HEK293T (cell line): ENCODE data around the gene TCP11L1.

Source experiments
- CTCF ChIA-PET: fragments of 350-600 bp; formaldehyde crosslinking; extraction: SDS; loops from one replicate; lab custom pipeline; 2021; ENCODE audit warnings: antibody characterized with exemption, inconsistent platforms; lab: Yijun Ruan, JAX
- POLR2A ChIA-PET: fragments of 350-600 bp; formaldehyde crosslinking; extraction: SDS; loops from one replicate; lab custom pipeline; 2020; ENCODE audit warnings: antibody characterized with exemption, inconsistent platforms; lab: Yijun Ruan, JAX
- DNase-seq: peaks from one replicate; pipeline ENCODE4 v3.0.0; 2012; ENCODE audit warnings: mixed read lengths; ENCODE audit errors: extremely low spot score
- ARNT ChIP-seq: fragments of 450-650 bp; IDR thresholded peaks from 2 replicates; pipeline ENCODE4 v1.6.1; 2017; ENCODE audit warnings: mild to moderate bottlenecking
- BHLHE40 ChIP-seq: fragments of 450-650 bp; IDR thresholded peaks from 2 replicates; pipeline ENCODE4 v1.6.1; 2016; ENCODE audit warnings: mild to moderate bottlenecking, moderate library complexity, borderline replicate concordance
- CTBP1 ChIP-seq: fragments of 450-650 bp; IDR thresholded peaks from 2 replicates; pipeline ENCODE4 v1.6.1; 2016; ENCODE audit warnings: borderline replicate concordance
- ELF4 ChIP-seq: fragments of 450-650 bp; IDR thresholded peaks from 2 replicates; pipeline ENCODE4 v1.6.1; 2017; ENCODE audit warnings: antibody characterized with exemption
- FOXA1 ChIP-seq: fragments of 450-650 bp; IDR thresholded peaks from 2 replicates; pipeline ENCODE4 v1.6.1; 2016; ENCODE audit warnings: mild to moderate bottlenecking
- FOXK2 ChIP-seq: fragments of 450-650 bp; IDR thresholded peaks from 2 replicates; pipeline ENCODE4 v1.6.1; 2016; ENCODE audit warnings: mild to moderate bottlenecking
- FOXM1 ChIP-seq: fragments of 450-650 bp; IDR thresholded peaks from 2 replicates; pipeline ENCODE4 v1.6.1; 2017; ENCODE audit warnings: mild to moderate bottlenecking, borderline replicate concordance
- HDGF ChIP-seq: fragments of 450-650 bp; IDR thresholded peaks from 2 replicates; pipeline ENCODE4 v1.6.1; 2017; ENCODE audit warnings: antibody characterized with exemption, borderline replicate concordance
- L3MBTL2 ChIP-seq: fragments of 450-650 bp; conservative IDR thresholded peaks from 2 replicates; pipeline ENCODE4 v1.6.1; 2016; ENCODE audit warnings: mild to moderate bottlenecking
- LEF1 ChIP-seq: fragments of 450-650 bp; IDR thresholded peaks from 2 replicates; pipeline ENCODE4 v1.6.1; 2017; ENCODE audit warnings: mild to moderate bottlenecking, borderline replicate concordance
- NFRKB ChIP-seq: fragments of 450-650 bp; IDR thresholded peaks from 2 replicates; pipeline ENCODE4 v1.6.1; 2016; ENCODE audit warnings: mild to moderate bottlenecking, moderate library complexity
- SP1 ChIP-seq: fragments of 450-650 bp; IDR thresholded peaks from 2 replicates; pipeline ENCODE4 v1.6.1; 2017
- SUZ12 ChIP-seq: fragments of 450-650 bp; IDR thresholded peaks from 2 replicates; pipeline ENCODE4 v1.6.1; 2016; ENCODE audit warnings: mild to moderate bottlenecking
- TARDBP ChIP-seq: fragments of 450-650 bp; IDR thresholded peaks from 2 replicates; pipeline ENCODE4 v1.6.1; 2016
- ZNF384 ChIP-seq: fragments of 450-650 bp; IDR thresholded peaks from 2 replicates; pipeline ENCODE4 v1.6.1; 2016
- TF ChIP-seq, protein P1 (sequence below): fragments of 450-650 bp; IDR thresholded peaks from 2 replicates; pipeline ENCODE4 v1.6.1; 2016

The TCP11L1 gene

DNA sequence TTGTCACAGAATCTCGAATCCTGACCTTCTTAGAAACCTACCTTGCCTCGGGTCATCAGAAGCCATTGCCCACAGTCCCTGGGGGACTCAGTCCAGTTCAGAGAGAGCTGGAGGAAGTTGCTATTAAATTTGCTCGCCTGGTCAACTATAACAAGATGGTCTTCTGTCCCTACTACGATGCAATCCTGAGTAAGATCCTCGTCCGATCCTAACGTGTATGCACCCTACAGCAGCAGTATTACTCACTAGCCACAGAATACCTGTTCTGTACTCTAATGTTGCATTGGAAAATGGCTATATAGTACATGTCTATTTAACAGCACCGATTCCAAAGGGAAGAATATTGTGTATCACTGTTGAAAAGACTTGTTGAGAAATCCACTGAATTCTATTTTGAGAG lies 33.1 kb downstream of the TCP11L1 start:
- no peak for DNase-seq
- TF ChIP-seq HDGF (no peak), FOXA1 (no peak), ARNT (no peak), TARDBP (no peak), CTBP1 (no peak), SP1 (no peak), BHLHE40 (no peak), L3MBTL2 (no peak), SUZ12 (no peak), ZNF384 (no peak), LEF1 (no peak)
- ChIA-PET POLR2A (no interaction called here), CTCF (interaction anchor here (0.5 to 1.1 kb wide), 2 partner anchors 11 to 104 kb away, joined by 3 to 4 read pairs; no protein-coding TSS in a partner anchor)

DNA sequence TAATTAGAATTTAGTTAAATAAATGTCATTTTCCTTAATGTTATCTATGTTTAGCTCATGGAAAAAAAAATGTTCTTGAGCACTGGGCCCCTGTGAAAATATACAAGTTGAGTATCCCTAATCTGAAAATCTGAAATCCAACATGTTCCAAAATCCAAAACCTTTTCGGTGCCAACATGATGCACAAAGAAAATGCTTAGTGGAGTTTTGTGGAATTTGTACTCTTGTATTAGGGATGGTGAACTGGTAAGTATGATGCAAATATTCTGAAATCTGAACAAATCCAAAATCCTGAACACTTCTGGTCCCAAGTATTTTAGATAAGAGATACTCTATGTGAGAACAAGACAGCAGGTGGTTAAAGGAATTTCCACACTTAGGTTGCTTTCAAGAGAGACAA lies 44.5 kb downstream of the TCP11L1 start:
- no peak for DNase-seq
- ChIA-PET POLR2A (no interaction called here), CTCF (interaction anchor here (0.6 kb wide), 1 partner anchor 11 kb away, joined by 4 read pairs; no protein-coding TSS in a partner anchor)
- no peak for TF ChIP-seq ELF4
- TF ChIP-seq L3MBTL2, result no peak
- TF ChIP-seq, protein P1, sequence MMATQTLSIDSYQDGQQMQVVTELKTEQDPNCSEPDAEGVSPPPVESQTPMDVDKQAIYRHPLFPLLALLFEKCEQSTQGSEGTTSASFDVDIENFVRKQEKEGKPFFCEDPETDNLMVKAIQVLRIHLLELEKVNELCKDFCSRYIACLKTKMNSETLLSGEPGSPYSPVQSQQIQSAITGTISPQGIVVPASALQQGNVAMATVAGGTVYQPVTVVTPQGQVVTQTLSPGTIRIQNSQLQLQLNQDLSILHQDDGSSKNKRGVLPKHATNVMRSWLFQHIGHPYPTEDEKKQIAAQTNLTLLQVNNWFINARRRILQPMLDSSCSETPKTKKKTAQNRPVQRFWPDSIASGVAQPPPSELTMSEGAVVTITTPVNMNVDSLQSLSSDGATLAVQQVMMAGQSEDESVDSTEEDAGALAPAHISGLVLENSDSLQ, result no peak
- TF ChIP-seq LEF1, result no peak
- TF ChIP-seq BHLHE40, result no peak
- no peak for TF ChIP-seq ZNF384
- no peak for TF ChIP-seq SUZ12
- TF ChIP-seq ARNT, result no peak
- no peak for TF ChIP-seq TARDBP
- no peak for TF ChIP-seq FOXK2
- TF ChIP-seq FOXM1, result no peak
- no peak for TF ChIP-seq FOXA1
- TF ChIP-seq HDGF, result no peak
- no peak for TF ChIP-seq CTBP1
- no peak for TF ChIP-seq SP1

DNA sequence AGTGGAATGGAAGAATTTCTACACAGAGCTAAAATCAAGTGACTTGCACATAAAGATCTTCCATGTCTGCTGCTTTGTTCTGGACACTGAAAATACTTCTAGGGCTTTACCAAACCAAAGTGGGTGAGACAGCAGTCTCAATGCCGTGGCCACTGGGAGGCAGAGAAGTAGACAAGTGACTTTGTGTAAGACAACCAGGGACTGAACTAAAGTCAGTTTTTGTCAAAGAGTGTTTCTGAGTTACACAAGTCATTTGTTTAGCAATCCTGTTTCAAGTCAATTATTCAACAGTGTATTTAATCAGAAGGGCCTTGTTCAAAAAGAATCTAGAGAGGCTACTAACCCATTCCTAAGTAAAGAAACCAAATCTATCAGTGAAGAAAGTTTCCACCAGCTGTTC lies 46.6 kb downstream of the TCP11L1 start:
- POLR2A ChIA-PET, result no interaction called here
- DNase-seq, result no peak
- CTCF ChIA-PET, result no interaction called here
- TF ChIP-seq SUZ12 (no peak), FOXA1 (no peak), HDGF (no peak), L3MBTL2 (no peak), FOXK2 (no peak), ZNF384 (no peak), BHLHE40 (no peak), FOXM1 (no peak), LEF1 (no peak), ELF4 (no peak)
- TF ChIP-seq, protein P1, result no peak

DNA sequence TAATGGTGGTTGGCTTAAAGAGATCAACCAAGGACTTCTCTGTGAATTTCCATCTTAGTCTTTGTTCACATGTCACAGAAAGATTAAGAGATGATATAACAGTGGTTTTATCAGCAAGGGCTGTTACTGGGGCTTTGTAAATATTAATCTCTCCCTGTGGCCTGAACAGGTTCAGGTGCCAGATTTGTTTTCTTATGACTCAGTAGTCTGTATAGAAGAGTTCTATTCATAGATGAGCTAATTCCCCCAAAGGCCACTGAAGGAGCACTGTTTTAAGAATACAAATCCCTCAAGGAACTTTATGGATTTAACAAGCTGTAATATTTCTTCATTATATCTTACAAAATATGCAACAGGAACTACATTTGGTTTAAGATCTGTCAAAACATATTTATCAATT lies 50.4 kb downstream of the TCP11L1 start:
- DNase-seq, result no peak
- ChIA-PET POLR2A (no interaction called here), CTCF (interaction anchor here (1.1 kb wide), 1 partner anchor 25 kb away, joined by 3 read pairs; no protein-coding TSS in a partner anchor)
- TF ChIP-seq CTBP1 (no peak), LEF1 (no peak), FOXK2 (no peak)

DNA sequence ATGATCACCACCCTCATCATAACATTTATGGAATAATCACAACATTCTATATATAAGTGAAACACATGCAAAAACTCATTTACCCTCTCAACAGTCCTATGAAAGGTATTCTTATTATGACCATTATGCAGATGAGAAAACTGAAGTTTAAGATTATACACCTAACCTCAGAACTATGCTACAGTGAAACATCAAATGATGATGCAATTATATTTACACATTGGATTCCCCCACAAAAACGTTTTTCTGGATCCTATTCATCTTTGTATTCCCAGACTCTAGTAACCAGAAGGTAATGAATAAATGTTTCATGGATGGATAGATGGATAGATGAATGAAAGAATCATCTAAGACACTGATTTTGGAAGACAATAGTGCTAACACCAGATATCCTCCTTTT lies 54.8 kb downstream of the TCP11L1 start:
- POLR2A ChIA-PET, result no interaction called here
- no peak for TF ChIP-seq ELF4
- no peak for TF ChIP-seq CTBP1
- TF ChIP-seq FOXA1, result no peak
- TF ChIP-seq L3MBTL2, result no peak
- TF ChIP-seq TARDBP, result no peak
- no peak for TF ChIP-seq FOXM1
- TF ChIP-seq, protein P1, result no peak
- no peak for TF ChIP-seq NFRKB
- CTCF ChIA-PET, result no interaction called here
- DNase-seq, result no peak

DNA sequence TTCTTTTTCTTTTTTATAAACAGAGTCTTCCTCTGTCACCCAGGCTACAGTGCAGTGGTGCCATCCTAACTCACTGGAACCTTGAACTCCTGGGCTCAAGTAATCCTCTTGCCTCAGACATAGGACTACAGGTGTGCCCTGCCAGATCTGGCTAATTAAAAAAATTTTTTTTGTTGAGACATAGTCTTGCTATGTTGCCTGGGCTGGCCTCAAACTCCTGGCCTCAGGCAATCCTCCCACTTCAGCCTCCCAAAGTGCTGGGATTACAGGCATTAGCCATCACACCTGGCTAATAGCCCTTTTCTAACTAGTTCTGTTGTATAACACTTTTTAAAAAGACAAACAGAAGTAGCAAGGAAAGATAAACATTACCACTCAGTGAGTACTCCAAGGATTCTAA lies 64.5 kb downstream of the TCP11L1 start:
- DNase-seq, result no peak
- ChIA-PET CTCF (no interaction called here), POLR2A (no interaction called here)
- TF ChIP-seq FOXA1 (no peak), L3MBTL2 (no peak), ZNF384 (no peak)

DNA sequence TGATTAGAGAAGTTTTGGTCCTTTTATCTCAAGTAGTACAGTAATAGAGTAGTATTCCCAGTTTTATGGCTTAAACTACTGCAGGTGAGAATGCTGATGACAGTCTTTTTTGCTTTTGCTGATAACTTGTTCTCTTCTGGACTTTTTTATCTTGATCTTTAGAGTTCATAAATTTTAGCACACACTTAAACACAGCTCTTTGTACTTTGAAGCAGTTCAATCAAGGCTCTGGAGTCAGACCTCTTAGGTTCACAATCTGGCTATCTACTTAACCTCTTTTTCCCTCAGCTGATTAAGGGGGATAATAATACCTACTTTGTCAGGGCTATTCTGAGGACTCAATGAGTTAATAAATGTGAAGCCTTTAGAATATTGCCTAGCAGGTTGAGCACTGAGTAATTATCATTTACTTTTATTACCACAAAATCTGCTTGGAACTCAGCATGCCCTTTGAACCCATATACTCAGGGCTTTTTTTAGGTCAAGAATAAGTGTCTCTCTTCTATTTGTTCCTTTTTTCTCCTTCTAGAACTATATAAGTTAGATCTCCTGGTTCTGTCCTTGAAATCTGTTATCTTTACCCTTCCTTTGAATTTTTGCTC lies 70.0 kb downstream of the TCP11L1 start:
- CTCF ChIA-PET, result interaction anchor here (0.6 kb wide), 1 partner anchor 152 kb away, joined by 4 read pairs; no protein-coding TSS in a partner anchor
- TF ChIP-seq ELF4 (no peak), ARNT (no peak)
- POLR2A ChIA-PET, result no interaction called here
- DNase-seq, result no peak
